HL-60 (cell line): ENCODE measurements around the gene TUT7.

ENCODE experiments used
- DNase-seq, 2 experiments: peaks; one replicate each; pipeline ENCODE4 v3.0.0-alpha.2; 2010 to 2020; ENCODE audit warnings: low read depth in 1 of 2, low spot score in 1 of 2
- H3K27ac ChIP-seq: fragments of 250-450 bp; sonication (Bioruptor Pico); replicated peaks from 2 replicates; pipeline ENCODE4 v1.5.1; 2020; ENCODE audit warnings: mild to moderate bottlenecking, moderate library complexity
- H3K27me3 ChIP-seq: fragments of 250-450 bp; sonication (Bioruptor Pico); 2 replicates; pipeline ENCODE4 v1.5.1; 2021; ENCODE audit warnings: mild to moderate bottlenecking, moderate library complexity; ENCODE audit not compliant: insufficient read depth, poor library complexity, severe bottlenecking
- H3K4me3 ChIP-seq: replicated peaks from 2 replicates; pipeline ENCODE4 v1.5.1; 2011; ENCODE audit warnings: mild to moderate bottlenecking, control low read depth, low read length; ENCODE audit not compliant: insufficient read depth
- CTCF ChIP-seq: IDR thresholded peaks from one replicate; pipeline ENCODE4 v1.5.1; 2011; ENCODE audit warnings: low read length, control low read depth, inconsistent platforms; ENCODE audit not compliant: insufficient read depth
- GABPA ChIP-seq: IDR thresholded peaks from 2 replicates; pipeline ENCODE4 v1.6.1; 2012; ENCODE audit warnings: low read depth
- POLR2AphosphoS5 ChIP-seq: IDR thresholded peaks from 2 replicates; pipeline ENCODE4 v1.6.1; 2012; ENCODE audit warnings: low read depth
- SPI1 ChIP-seq: IDR thresholded peaks from 2 replicates; pipeline ENCODE4 v1.6.1; 2012; ENCODE audit warnings: low read depth, mild to moderate bottlenecking, borderline replicate concordance
- TF ChIP-seq, protein P1 (sequence below): IDR thresholded peaks from 2 replicates; pipeline ENCODE4 v1.6.1; 2012; ENCODE audit warnings: low read depth; ENCODE audit not compliant: insufficient replicate concordance

TUT7 gene

DNA sequence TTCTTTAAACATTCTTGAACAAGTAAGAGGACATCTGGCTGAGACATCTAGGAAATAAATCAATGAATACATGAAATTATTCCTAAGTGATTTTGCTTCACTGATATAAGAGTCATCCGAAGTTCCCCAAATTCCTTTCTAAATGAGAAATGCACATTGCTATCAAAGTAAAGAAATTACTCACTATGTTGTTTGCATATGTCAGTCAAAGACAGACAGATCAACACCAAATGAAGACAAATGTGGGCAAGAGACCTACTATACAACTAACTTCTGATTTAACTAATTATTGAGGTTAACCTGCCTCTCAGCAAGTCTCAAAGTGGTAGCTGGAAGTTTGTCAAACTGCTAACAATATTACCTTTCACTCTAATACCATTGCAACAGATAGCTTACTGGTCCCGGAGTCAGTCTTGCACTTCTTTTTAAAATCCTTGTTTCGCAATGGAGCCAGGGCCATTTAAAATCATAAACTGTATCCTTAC lies 13.2 kb downstream of the TUT7 start:
- H3K27ac ChIP-seq = no peak overlapping the region

DNA sequence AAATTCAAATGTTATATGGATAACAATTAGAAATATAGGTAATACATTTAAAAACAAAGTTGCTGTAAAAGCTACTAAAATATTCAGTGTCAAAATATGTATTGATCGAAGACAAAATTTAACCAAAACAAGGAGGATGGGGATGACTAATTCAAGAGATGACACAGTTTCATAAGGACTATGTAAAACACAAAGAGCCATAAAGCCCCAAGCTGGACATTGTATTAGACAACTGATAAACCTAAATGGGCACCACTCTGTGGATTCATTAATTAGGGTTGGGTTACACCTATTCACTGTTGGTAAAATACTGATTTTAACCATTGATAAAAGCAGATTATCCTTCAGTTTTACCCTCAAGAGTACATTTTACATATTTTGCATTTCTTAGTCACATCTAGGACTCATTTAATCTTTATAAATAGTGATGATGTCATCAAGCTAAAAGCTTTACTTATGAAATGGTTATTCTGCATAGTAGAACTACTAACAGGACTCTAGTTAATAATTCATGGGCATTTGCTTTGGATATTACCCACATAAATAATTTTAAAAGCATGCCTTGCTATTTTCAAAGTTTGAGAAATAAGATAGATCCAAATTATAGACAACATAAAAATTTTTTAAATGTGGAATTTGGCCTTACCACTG lies 13.7 kb downstream of the TUT7 start:
- no peaks in the 10 kb centered on the region for H3K27me3 ChIP-seq
- H3K27ac ChIP-seq = no peak overlapping the region
- DNase-seq = no peak
- TF ChIP-seq, protein P1, sequence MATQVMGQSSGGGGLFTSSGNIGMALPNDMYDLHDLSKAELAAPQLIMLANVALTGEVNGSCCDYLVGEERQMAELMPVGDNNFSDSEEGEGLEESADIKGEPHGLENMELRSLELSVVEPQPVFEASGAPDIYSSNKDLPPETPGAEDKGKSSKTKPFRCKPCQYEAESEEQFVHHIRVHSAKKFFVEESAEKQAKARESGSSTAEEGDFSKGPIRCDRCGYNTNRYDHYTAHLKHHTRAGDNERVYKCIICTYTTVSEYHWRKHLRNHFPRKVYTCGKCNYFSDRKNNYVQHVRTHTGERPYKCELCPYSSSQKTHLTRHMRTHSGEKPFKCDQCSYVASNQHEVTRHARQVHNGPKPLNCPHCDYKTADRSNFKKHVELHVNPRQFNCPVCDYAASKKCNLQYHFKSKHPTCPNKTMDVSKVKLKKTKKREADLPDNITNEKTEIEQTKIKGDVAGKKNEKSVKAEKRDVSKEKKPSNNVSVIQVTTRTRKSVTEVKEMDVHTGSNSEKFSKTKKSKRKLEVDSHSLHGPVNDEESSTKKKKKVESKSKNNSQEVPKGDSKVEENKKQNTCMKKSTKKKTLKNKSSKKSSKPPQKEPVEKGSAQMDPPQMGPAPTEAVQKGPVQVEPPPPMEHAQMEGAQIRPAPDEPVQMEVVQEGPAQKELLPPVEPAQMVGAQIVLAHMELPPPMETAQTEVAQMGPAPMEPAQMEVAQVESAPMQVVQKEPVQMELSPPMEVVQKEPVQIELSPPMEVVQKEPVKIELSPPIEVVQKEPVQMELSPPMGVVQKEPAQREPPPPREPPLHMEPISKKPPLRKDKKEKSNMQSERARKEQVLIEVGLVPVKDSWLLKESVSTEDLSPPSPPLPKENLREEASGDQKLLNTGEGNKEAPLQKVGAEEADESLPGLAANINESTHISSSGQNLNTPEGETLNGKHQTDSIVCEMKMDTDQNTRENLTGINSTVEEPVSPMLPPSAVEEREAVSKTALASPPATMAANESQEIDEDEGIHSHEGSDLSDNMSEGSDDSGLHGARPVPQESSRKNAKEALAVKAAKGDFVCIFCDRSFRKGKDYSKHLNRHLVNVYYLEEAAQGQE = no peak
- no peak for TF ChIP-seq CTCF
- no peak for TF ChIP-seq POLR2AphosphoS5
- no peak for TF ChIP-seq GABPA
- no peak for TF ChIP-seq SPI1
- no peak overlapping the region for H3K4me3 ChIP-seq

More for the DNA sequence above, 13.2 kb downstream of the TUT7 start:
- Histone ChIP-seq H3K4me3 (no peak overlapping the region), H3K27me3 (no peaks in the 10 kb centered on the region)
- TF ChIP-seq GABPA = no peak
- no peak for TF ChIP-seq POLR2AphosphoS5
- TF ChIP-seq CTCF = no peak
- TF ChIP-seq SPI1 = no peak
- TF ChIP-seq, protein P1 = no peak
- DNase-seq = peak; percentile 22 to 29

DNA sequence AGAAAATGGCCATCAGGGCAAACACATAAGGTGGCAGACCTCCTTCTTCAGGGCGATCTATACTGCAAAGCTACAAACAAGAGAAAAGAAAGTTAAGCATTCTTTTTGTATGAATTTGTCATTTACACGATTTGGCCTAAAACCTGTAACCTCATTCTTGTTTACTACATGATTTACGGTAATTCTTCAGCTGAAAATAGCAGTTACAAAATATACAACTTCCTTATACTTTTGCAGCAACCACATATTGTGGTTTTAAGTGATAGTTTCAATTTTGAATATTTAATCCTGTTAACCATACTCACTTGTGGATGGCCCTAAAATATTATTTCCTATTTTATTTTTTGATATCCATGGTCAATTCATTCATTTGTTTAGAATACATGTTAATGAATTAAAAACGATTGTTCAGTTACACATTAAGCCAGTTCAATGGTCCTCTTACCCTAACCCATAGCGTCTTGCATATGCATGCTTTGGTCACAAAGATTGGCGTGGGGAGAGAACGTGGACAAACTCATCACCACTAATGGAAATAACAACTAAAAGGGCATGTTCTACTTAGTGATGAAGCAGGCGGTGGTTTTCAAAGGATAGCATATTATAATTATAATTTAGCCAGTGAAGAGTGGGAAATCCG lies 16.6 kb downstream of the TUT7 start:
- TF ChIP-seq CTCF (no peak), POLR2AphosphoS5 (no peak), GABPA (no peak), SPI1 (no peak)
- TF ChIP-seq, protein P1 = no peak
- peak; percentile 33 to 50 for DNase-seq
- H3K27ac ChIP-seq = peak overlapping the region; percentile 34
- peak overlapping the region; percentile 12 for H3K4me3 ChIP-seq
- H3K27me3 ChIP-seq = no peaks in the 10 kb centered on the region
